Activated naive CD8-positive, alpha-beta T cell treated with anti-CD3 and anti-CD28 coated beads, Interleukin-2, amount 10 ng/mL, durations not matched to agents 7 days and 5 days (primary cell): ENCODE data around the gene RHEB. TPM values are rescaled to one million over a fixed set of nuclear protein-coding genes. Genes with fewer than 3 reads are reported as not detected.
A peak's percentile ranks its signal among the peaks of the same experiment; 100 is the strongest.

Source experiments
- ATAC-seq: fragments of 150-1000 bp; cut with Tn5 transposase; one replicate; pipeline ENCODE4 v1.10.0; 2021; ENCODE audit warnings: low read depth, moderate library complexity
- POLR2A ChIA-PET: fragments of 350-600 bp; sonication (Branson Sonifier 250); formaldehyde crosslinking; loops from one replicate; lab custom pipeline; 2021; ENCODE audit warnings: antibody characterized with exemption; lab: Charles Lee
- DNase-seq: peaks from one replicate; pipeline ENCODE4 v3.0.0; 2021
- H3K27ac Mint-ChIP-seq: one replicate; pipeline ENCODE4 v1.8.0; 2022; ENCODE audit warnings: mild to moderate bottlenecking, mixed read lengths
- H3K27me3 Mint-ChIP-seq: one replicate; pipeline ENCODE4 v1.8.0; 2022; ENCODE audit warnings: mild to moderate bottlenecking, moderate library complexity, mixed read lengths
- H3K36me3 Mint-ChIP-seq: one replicate; pipeline ENCODE4 v1.8.0; 2021; ENCODE audit warnings: mild to moderate bottlenecking, mixed read lengths
- H3K4me1 Mint-ChIP-seq: one replicate; pipeline ENCODE4 v1.8.0; 2021; ENCODE audit warnings: mixed read lengths
- H3K4me3 Mint-ChIP-seq: one replicate; pipeline ENCODE4 v1.8.0; 2022; ENCODE audit warnings: mild to moderate bottlenecking, moderate library complexity, mixed read lengths
- H3K9me3 Mint-ChIP-seq: one replicate; pipeline ENCODE4 v1.8.0; 2021; ENCODE audit warnings: mixed read lengths
- total RNA-seq, 2 experiments: library from RNA; stranded (reverse); gene quantifications; one replicate each; pipeline ENCODE4 v1.2.3, GENCODE V29; 2021

Gene RHEB
- total RNA-seq, 2 experiments from 2014 or later, result 73.0 to 78.9 TPM

- H3K4me1 Mint-ChIP-seq, result peaks cover 38% of the 10 kb centered on the region
These were observed 86.8 kb downstream of the RHEB start for GRCh38 chr7:151432658-151433521.

DNA sequence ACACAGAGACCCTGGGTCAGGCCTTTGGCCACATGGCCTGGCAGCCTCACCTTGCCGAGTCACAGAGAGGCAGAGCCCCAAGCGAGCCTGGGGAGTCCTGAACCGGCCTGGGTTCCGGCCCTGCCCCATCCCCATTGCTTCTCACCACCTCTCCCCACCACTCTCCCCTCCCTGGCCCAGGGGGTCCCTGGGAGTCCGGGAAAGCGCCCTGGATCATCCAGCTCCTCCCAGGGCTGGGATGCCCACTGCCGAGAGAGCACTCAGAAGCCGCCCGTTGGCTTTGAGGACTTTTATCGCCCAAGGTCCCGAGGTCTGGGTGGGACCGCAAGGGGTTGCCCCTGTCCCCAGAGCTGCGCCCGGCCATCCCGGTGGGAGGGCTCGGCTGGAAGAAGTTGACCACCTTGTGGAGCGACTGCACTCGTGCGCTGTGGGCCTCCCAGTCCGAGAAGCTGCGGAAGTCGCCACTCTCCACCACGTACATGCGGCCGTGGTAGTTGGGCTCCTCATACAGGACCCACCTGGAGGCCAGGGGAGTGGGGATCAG lies 87.9 kb downstream of the RHEB start:
- Mint-ChIP-seq H3K27ac (no peak overlapping the region), H3K4me1 (peaks cover 40% of the 10 kb centered on the region), H3K4me3 (no peak overlapping the region), H3K27me3 (peaks cover under 1% of the 10 kb centered on the region), H3K36me3 (no peaks in the 10 kb centered on the region), H3K9me3 (no peaks in the 10 kb centered on the region)
- POLR2A ChIA-PET, result interaction anchor here (2.5 kb wide), 1 partner anchor 9 kb away, joined by 9 read pairs; the partner anchor contains the start of gene CRYGN
- ATAC-seq (no peak), DNase-seq (no peak)

More at GRCh38 chr7:151432658-151433521, 86.8 kb downstream of the RHEB start:
- H3K27ac Mint-ChIP-seq, result peak overlapping the region; percentile 86
- no peaks in the 10 kb centered on the region for H3K27me3 Mint-ChIP-seq
- no peaks in the 10 kb centered on the region for H3K9me3 Mint-ChIP-seq
- H3K36me3 Mint-ChIP-seq, result no peaks in the 10 kb centered on the region
- POLR2A ChIA-PET, result interaction anchor here (1.0 kb wide), 3 partner anchors 9 to 82 kb away, joined by 3 to 4 read pairs (median 3); no protein-coding TSS in a partner anchor
- ATAC-seq (peak; percentile 87), DNase-seq (peak; percentile 73)
- peak overlapping the region; percentile 73 for H3K4me3 Mint-ChIP-seq

DNA sequence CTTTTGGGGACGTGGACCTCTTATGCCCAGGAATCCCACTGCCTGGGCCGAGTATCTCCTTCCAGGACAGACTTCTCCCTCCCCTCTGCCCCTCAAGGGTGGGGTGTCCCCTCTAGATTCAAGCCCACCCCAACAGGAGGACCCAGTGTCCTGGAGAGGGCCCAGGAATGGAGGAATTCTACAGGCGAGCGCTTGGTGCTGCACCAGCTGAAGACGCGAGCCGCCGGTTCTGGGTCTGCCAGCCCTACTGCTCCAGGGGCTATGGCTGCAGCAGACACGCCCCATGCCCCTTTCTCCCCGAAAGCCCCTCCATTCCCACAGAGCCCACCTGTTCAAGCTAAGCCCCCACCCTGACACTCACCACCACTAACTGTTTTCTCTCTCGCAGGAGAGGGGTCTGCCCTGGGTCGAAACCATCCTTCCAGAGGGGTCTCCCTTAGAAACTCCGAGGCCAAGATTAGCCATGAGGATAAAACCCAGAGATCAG lies 88.4 kb downstream of the RHEB start:
- H3K27me3 Mint-ChIP-seq, result peaks cover 3% of the 10 kb centered on the region
- DNase-seq, result no peak
- H3K9me3 Mint-ChIP-seq, result no peaks in the 10 kb centered on the region
- POLR2A ChIA-PET, result interaction anchor here (2.5 kb wide), 1 partner anchor 10 kb away, joined by 9 read pairs; the partner anchor contains the start of gene CRYGN
- H3K36me3 Mint-ChIP-seq, result no peaks in the 10 kb centered on the region
- no peak overlapping the region for H3K27ac Mint-ChIP-seq
- ATAC-seq, result no peak
- H3K4me3 Mint-ChIP-seq, result no peak overlapping the region
- H3K4me1 Mint-ChIP-seq, result peaks cover 39% of the 10 kb centered on the region

DNA sequence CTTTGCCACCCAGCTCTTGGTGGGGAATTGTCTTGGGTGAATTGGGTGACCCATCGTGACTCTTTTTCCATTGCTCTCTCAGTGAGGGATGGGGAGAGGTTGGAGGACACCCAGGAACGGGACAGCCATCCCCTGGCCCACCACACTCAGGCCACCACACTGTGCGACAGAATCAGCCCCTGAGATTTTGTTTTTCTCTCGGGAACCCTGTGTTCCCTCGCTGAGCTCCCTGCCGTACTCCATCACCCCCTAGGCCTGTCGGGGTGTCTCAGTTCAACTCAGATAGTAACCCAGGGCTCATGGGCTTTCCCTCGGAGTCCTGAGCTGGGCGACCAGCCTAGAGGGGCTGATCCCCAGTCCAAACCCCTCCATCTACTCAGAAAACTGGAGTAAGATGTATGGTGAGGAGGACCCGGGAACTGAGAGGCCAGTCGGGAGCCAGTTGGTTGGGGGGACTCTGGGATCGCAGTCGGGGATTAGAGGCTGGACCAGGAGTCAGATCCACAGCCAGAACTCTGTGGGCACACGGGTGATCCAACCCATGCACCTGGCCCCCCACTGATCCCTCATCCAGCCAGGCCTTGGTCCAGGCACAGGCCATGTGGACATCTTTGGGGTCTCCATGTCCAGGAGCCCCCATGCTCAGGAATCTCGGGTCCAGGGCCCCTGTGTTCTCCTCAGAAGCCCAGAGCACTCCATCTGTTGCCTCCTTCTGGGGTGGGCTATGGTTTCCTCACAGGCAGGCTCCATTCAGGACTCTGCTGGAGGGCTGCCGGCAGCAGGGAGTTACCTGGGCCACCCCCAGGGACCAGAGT lies 89.1 kb downstream of the RHEB start:
- no peaks in the 10 kb centered on the region for H3K9me3 Mint-ChIP-seq
- peaks cover 39% of the 10 kb centered on the region for H3K4me1 Mint-ChIP-seq
- POLR2A ChIA-PET, result interaction anchor here (1.4 to 2.5 kb wide), 2 partner anchors 10 to 17 kb away, joined by 3 to 9 read pairs; partner anchors contain the start of gene CRYGN
- H3K27me3 Mint-ChIP-seq, result peaks cover 5% of the 10 kb centered on the region
- H3K36me3 Mint-ChIP-seq, result no peaks in the 10 kb centered on the region
- ATAC-seq (no peak), DNase-seq (no peak)
- H3K4me3 Mint-ChIP-seq, result no peak overlapping the region
- no peak overlapping the region for H3K27ac Mint-ChIP-seq

DNA sequence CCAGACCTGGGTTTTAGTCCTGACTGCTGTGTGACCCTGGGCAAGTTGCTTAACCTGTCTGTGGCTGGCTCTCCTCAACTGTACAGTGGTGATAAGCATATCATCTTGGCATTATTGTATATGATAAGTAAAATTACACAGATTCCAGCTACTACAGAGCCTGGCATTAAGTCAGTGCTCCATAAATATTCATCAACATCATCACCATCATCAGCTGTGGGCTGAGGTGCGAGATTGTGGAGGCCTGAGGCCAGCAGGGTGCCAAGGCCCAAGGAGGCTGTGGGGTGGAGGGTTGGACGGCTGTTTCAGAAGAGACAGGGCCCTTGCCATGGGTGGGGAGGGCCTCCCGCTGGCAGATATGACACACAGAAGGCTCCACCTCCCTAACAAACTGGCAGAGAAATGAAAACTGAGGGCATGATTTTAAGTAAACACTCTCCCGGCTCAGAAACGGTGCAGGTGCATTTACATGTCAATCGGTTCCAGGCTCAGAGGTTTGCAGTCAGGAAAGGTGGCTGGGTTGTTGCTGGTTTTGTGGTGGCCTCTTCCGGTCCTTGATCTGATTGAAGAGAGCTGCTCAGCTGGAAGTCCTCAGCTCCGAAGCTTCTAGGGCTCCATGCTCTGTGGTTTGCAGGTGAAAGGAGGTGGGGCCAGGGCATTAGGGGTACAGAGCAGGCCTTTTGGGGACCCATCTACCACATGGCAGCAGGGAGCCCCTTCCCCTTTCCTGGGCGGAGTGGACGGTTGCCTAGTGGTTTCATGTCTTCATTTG lies 89.9 kb downstream of the RHEB start:
- Mint-ChIP-seq H3K27me3 (peaks cover 5% of the 10 kb centered on the region), H3K4me3 (peak overlapping the region; percentile 60), H3K4me1 (peaks cover 39% of the 10 kb centered on the region), H3K36me3 (no peaks in the 10 kb centered on the region), H3K27ac (peak overlapping the region; percentile 83), H3K9me3 (no peaks in the 10 kb centered on the region)
- DNase-seq (peak; percentile 65), ATAC-seq (peak; percentile 59)
- POLR2A ChIA-PET, result interaction anchor here (0.6 to 2.5 kb wide), 4 partner anchors 11 to 203 kb away, joined by 3 to 9 read pairs (median 4); partner anchors contain the start of gene CRYGN

DNA sequence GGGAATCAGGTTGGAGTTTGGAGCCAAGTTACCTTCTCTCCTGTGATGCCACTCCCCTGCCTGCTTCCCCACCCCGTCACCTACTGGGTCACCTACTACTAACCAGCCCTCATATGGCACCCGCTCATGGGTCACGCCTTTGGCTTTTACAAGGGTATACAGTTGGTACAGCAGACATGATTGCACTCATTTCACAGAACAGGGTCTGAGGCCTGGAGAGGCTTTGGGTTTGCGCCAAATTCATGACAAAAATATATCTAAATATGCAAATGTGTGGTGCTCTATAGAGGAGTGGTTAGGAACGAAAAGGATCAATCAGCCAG lies 90.5 kb downstream of the RHEB start:
- Mint-ChIP-seq H3K27ac (peak overlapping the region; percentile 83), H3K4me3 (peak overlapping the region; percentile 60), H3K27me3 (peaks cover 5% of the 10 kb centered on the region), H3K9me3 (no peaks in the 10 kb centered on the region), H3K4me1 (peaks cover 39% of the 10 kb centered on the region), H3K36me3 (no peaks in the 10 kb centered on the region)
- no peak for ATAC-seq
- no peak for DNase-seq
- POLR2A ChIA-PET, result interaction anchor here (1.0 to 1.4 kb wide), 2 partner anchors 19 to 61 kb away, joined by 3 read pairs; no protein-coding TSS in a partner anchor

DNA sequence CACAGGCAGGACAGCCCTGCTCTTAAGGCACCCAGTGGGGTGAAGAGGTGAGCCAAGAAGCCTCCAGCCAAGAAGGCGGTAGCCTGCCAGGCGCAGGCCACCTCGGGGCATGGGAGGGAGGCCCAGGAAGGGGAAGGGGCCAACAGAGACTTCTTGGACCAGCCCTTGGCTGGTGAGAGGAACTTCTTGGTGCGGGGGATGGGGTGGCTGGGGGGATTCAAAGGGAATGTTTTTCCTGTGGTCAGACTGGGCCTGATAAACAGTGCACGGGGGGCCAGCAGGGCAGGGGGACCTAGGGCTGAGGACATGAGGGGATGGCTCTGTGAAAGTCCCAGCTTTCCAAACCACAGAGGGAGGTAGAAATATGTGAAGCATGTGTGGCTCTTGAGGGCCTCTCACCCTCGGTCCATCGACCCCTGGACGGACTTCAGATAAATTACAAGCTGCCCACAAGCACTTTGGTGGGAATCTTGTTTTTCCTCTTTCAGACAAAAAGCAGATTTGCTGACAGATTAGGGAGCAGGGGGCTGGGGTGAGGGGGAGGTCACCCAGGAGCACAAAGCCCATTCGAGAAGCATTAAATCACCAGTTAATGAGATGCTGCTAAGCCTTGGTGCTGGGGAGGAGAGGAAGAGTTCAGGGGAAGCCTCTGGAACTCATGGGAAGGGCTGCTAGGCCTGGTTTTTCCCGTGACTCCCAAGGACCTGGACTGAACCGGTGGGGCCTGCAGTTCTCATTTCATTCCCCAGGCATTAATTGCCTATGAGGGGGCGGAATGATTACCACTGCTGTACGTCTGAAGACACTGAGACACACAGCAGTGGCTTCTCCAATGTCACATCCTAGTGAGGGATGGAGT lies 91.1 kb downstream of the RHEB start:
- POLR2A ChIA-PET, result interaction anchor here (1.0 kb wide), 1 partner anchor 60 kb away, joined by 3 read pairs; no protein-coding TSS in a partner anchor
- Mint-ChIP-seq H3K27me3 (peaks cover 5% of the 10 kb centered on the region), H3K4me3 (no peak overlapping the region), H3K27ac (peak overlapping the region; percentile 63), H3K4me1 (peaks cover 39% of the 10 kb centered on the region), H3K9me3 (no peaks in the 10 kb centered on the region), H3K36me3 (no peaks in the 10 kb centered on the region)
- no peak for ATAC-seq
- no peak for DNase-seq

- Mint-ChIP-seq H3K9me3 (no peaks in the 10 kb centered on the region), H3K4me3 (no peak overlapping the region), H3K27ac (peak overlapping the region; percentile 42), H3K36me3 (no peaks in the 10 kb centered on the region), H3K4me1 (peaks cover 32% of the 10 kb centered on the region), H3K27me3 (peaks cover 7% of the 10 kb centered on the region)
- DNase-seq, result no peak
- POLR2A ChIA-PET, result no interaction called here
- no peak for ATAC-seq
These were observed 91.9 kb downstream of the RHEB start for GRCh38 chr7:151427705-151428377.

DNA sequence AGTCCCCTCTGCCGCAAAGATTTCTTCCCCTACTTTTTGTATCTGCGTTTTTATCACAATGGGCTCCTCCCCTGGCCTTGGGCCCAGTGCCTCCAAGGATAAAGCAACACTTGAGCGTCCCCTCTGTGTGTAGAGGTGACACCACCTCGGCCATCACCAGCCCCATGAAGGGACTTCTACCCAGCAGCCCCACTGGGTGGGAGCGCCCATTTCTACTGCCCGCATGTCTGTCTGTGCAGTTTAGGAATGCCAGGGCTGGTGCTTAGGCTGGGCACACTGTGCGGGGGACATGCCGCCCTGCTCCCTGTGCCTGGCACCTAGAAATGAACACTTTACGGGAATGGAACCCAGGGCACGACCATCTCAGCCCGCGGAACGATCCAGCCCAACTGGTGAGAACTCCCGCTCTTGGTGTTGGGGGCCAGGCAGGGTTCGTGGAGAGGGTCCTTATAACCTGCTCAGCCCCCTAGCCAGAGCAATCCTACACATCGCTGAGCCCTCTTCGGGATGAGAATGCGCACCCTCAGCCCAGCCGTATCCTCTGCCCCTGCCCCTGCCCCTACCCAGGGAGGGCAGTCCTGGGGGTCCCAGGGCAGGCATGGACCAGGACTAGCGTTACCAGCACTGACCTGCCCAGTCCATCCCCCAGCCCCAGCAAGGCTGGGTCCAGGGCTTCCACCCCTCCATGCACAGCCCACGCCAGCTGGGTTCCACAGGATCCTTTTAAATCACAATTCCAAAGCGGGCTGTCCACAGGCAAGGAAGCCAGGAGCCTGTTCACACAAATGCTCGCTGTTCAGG lies 92.6 kb downstream of the RHEB start:
- Mint-ChIP-seq H3K4me1 (peaks cover 28% of the 10 kb centered on the region), H3K9me3 (peaks cover 4% of the 10 kb centered on the region), H3K27me3 (peaks cover 7% of the 10 kb centered on the region), H3K36me3 (no peaks in the 10 kb centered on the region), H3K27ac (no peak overlapping the region), H3K4me3 (no peak overlapping the region)
- no peak for ATAC-seq
- POLR2A ChIA-PET, result no interaction called here
- DNase-seq, result no peak

GRCh38 chr7:151426441-151426903 lies 93.2 kb downstream of the RHEB start:
- peaks cover 7% of the 10 kb centered on the region for H3K27me3 Mint-ChIP-seq
- no peak overlapping the region for H3K27ac Mint-ChIP-seq
- POLR2A ChIA-PET, result no interaction called here
- ATAC-seq, result no peak
- H3K4me1 Mint-ChIP-seq, result peaks cover 28% of the 10 kb centered on the region
- peaks cover 7% of the 10 kb centered on the region for H3K9me3 Mint-ChIP-seq
- DNase-seq, result no peak
- H3K4me3 Mint-ChIP-seq, result no peak overlapping the region
- H3K36me3 Mint-ChIP-seq, result peaks cover 1% of the 10 kb centered on the region
